H1 (cell line): ENCODE measurements around the gene CLDN6. TPM values are rescaled to one million over a fixed set of nuclear protein-coding genes. Genes with fewer than 3 reads are reported as not detected.

ENCODE experiments used
- CBX8 ChIP-seq: fragments of 300-800, 300-1000 bp; sonication (generic); IDR thresholded peaks from 2 replicates; pipeline ENCODE4 v1.7.1; 2016; ENCODE audit warnings: low read depth, low read length, borderline replicate concordance
- EGR1 ChIP-seq: IDR thresholded peaks from 2 replicates; pipeline ENCODE4 v1.6.1; 2011; ENCODE audit warnings: low read depth, low read length, borderline replicate concordance
- POU5F1 ChIP-seq: IDR thresholded peaks from 2 replicates; pipeline ENCODE4 v1.6.1; 2011; ENCODE audit warnings: low read depth, mild to moderate bottlenecking, low read length, moderate library complexity
- polyA plus RNA-seq, 7 experiments: library from polyadenylated mRNA; depleted of rRNA in 3 of 7; stranded (reverse) in 5 of 7; unstranded in 2 of 7; fragments of >200 nt in 5 of 7; fragments of 200-250 nt in 2 of 7; gene quantifications; 1 replicate in 5 of 7; 2 replicates in 1 of 7; 4 replicates in 1 of 7; pipeline versions ENCODE4 v1.2.1 to v1.2.3, GENCODE V29; 2011 to 2013; ENCODE audit warnings: missing spikeins in 2 of 7, mixed read lengths in 2 of 7
- total RNA-seq: library from RNA; stranded (reverse); fragmentation: NEBNext Ultra II Directional; extraction: Animal tissue kit (Norgen Biotek cat#: 25700); gene quantifications from 2 replicates; pipeline ENCODE4 v1.2.1, GENCODE V29; 2021

Gene CLDN6
- total and polyA plus RNA-seq, 2 of the 8 experiments (the other 6 are each of a cell fraction or from before 2014, with no cell fraction given): 747 to 1,115 TPM

- TF ChIP-seq POU5F1 (no peak), CBX8 (no peak), EGR1 (no peak)
Measured at GRCh38 chr16:2982402-2982801, 35.6 kb downstream of the CLDN6 start (continued).
